ENCODE data around the gene LRP5. TPM values are rescaled to one million over a fixed set of nuclear protein-coding genes. Genes with fewer than 3 reads are reported as not detected.

LRP5 gene
- total RNA-seq, 1 experiment from 2014 or later, result 23.5 TPM

- H3K27me3 ChIP-seq, result no peaks in the 10 kb centered on the region
- no peak overlapping the region for H3K4me3 ChIP-seq
- no peaks in the 10 kb centered on the region for H3K9me3 ChIP-seq
- H3K36me3 ChIP-seq, result no peaks in the 10 kb centered on the region; the same call in 1 of the 2 replicates
- DNase-seq, result no peak
Observed at GRCh38 chr11:68347841-68348240, 35.5 kb downstream of the LRP5 start.

- H3K9me3 ChIP-seq, result no peaks in the 10 kb centered on the region
- H3K27me3 ChIP-seq, result no peaks in the 10 kb centered on the region
- H3K4me3 ChIP-seq, result no peak overlapping the region
- DNase-seq, result no peak
- peaks cover 2% of the 10 kb centered on the region for H3K36me3 ChIP-seq
Observed at GRCh38 chr11:68349461-68350249, 37.3 kb downstream of the LRP5 start.

GRCh38 chr11:68350759-68351449, 38.5 kb downstream of the LRP5 start:
- no peak for DNase-seq
- peaks cover 7% of the 10 kb centered on the region for H3K36me3 ChIP-seq
- no peaks in the 10 kb centered on the region for H3K27me3 ChIP-seq
- H3K9me3 ChIP-seq, result no peaks in the 10 kb centered on the region
- H3K4me3 ChIP-seq, result no peak overlapping the region

- no peaks in the 10 kb centered on the region for H3K27me3 ChIP-seq
- H3K9me3 ChIP-seq, result no peaks in the 10 kb centered on the region
- H3K4me3 ChIP-seq, result no peak overlapping the region
- DNase-seq, result peak; percentile 41
- peaks cover 9% of the 10 kb centered on the region for H3K36me3 ChIP-seq
Observed at GRCh38 chr11:68351450-68352275, 39.3 kb downstream of the LRP5 start.

GRCh38 chr11:68352591-68352990, 40.2 kb downstream of the LRP5 start:
- Histone ChIP-seq H3K36me3 (peaks cover 15% of the 10 kb centered on the region), H3K9me3 (no peaks in the 10 kb centered on the region), H3K27me3 (no peaks in the 10 kb centered on the region), H3K4me3 (no peak overlapping the region)
- no peak for DNase-seq

GRCh38 chr11:68353118-68353517, 40.7 kb downstream of the LRP5 start:
- H3K9me3 ChIP-seq, result no peaks in the 10 kb centered on the region
- H3K36me3 ChIP-seq, result peaks cover 17% of the 10 kb centered on the region
- no peak for DNase-seq
- H3K27me3 ChIP-seq, result no peaks in the 10 kb centered on the region
- H3K4me3 ChIP-seq, result no peak overlapping the region

GRCh38 chr11:68353669-68354068, 41.3 kb downstream of the LRP5 start:
- peaks cover 21% of the 10 kb centered on the region for H3K36me3 ChIP-seq
- H3K27me3 ChIP-seq, result no peaks in the 10 kb centered on the region
- no peak overlapping the region for H3K4me3 ChIP-seq
- H3K9me3 ChIP-seq, result no peaks in the 10 kb centered on the region
- no peak for DNase-seq

GRCh38 chr11:68354148-68354872, 41.9 kb downstream of the LRP5 start:
- Histone ChIP-seq H3K4me3 (no peak overlapping the region), H3K36me3 (peaks cover 26% of the 10 kb centered on the region), H3K9me3 (no peaks in the 10 kb centered on the region), H3K27me3 (no peaks in the 10 kb centered on the region)
- DNase-seq, result peak; percentile 96

- H3K36me3 ChIP-seq, result peaks cover 30% of the 10 kb centered on the region
- DNase-seq, result no peak
- H3K9me3 ChIP-seq, result no peaks in the 10 kb centered on the region
Observed at GRCh38 chr11:68355471-68355870, 43.1 kb downstream of the LRP5 start.

GRCh38 chr11:68357568-68357967, 45.2 kb downstream of the LRP5 start:
- DNase-seq, result no peak
- Histone ChIP-seq H3K36me3 (peaks cover 30% of the 10 kb centered on the region), H3K27me3 (no peaks in the 10 kb centered on the region), H3K9me3 (no peaks in the 10 kb centered on the region), H3K4me3 (no peak overlapping the region)

More at GRCh38 chr11:68355471-68355870, 43.1 kb downstream of the LRP5 start:
- no peak overlapping the region for H3K4me3 ChIP-seq
- no peaks in the 10 kb centered on the region for H3K27me3 ChIP-seq

GRCh38 chr11:68358416-68358815, 46.0 kb downstream of the LRP5 start:
- DNase-seq, result no peak
- Histone ChIP-seq H3K9me3 (no peaks in the 10 kb centered on the region), H3K4me3 (no peak overlapping the region), H3K36me3 (peaks cover 30% of the 10 kb centered on the region), H3K27me3 (no peaks in the 10 kb centered on the region)

- H3K27me3 ChIP-seq, result no peaks in the 10 kb centered on the region
- H3K9me3 ChIP-seq, result no peaks in the 10 kb centered on the region
- no peak overlapping the region for H3K4me3 ChIP-seq
- peaks cover 21% of the 10 kb centered on the region for H3K36me3 ChIP-seq
- no peak for DNase-seq
Observed at GRCh38 chr11:68361702-68362101, 49.3 kb downstream of the LRP5 start.

GRCh38 chr11:68362801-68363379, 50.5 kb downstream of the LRP5 start:
- Histone ChIP-seq H3K9me3 (no peaks in the 10 kb centered on the region), H3K27me3 (no peaks in the 10 kb centered on the region)
- DNase-seq, result no peak

GRCh38 chr11:68363776-68364175, 51.4 kb downstream of the LRP5 start:
- DNase-seq, result no peak
- H3K27me3 ChIP-seq, result no peaks in the 10 kb centered on the region
- peaks cover 8% of the 10 kb centered on the region for H3K36me3 ChIP-seq
- no peaks in the 10 kb centered on the region for H3K9me3 ChIP-seq
- H3K4me3 ChIP-seq, result no peak overlapping the region

More at GRCh38 chr11:68362801-68363379, 50.5 kb downstream of the LRP5 start:
- no peak overlapping the region for H3K4me3 ChIP-seq
- peaks cover 13% of the 10 kb centered on the region for H3K36me3 ChIP-seq

GRCh38 chr11:68364581-68364980, 52.2 kb downstream of the LRP5 start:
- H3K9me3 ChIP-seq, result no peaks in the 10 kb centered on the region
- peaks cover 4% of the 10 kb centered on the region for H3K36me3 ChIP-seq
- no peak overlapping the region for H3K4me3 ChIP-seq
- H3K27me3 ChIP-seq, result no peaks in the 10 kb centered on the region
- DNase-seq, result no peak

- Histone ChIP-seq H3K27me3 (no peaks in the 10 kb centered on the region), H3K9me3 (no peaks in the 10 kb centered on the region), H3K4me3 (no peak overlapping the region), H3K36me3 (no peaks in the 10 kb centered on the region; the same call in 1 of the 2 replicates)
- no peak for DNase-seq
Observed at GRCh38 chr11:68365943-68366435, 53.6 kb downstream of the LRP5 start.

All from MG63 (cell line).